HepG2 (cell line): Measurements from ENCODE around the gene EPHA1. TPM values are rescaled to one million over a fixed set of nuclear protein-coding genes. Genes with fewer than 3 reads are reported as not detected.

ENCODE experiments used
- ARNT ChIP-seq: fragments of 450-650 bp; IDR thresholded peaks from 2 replicates; pipeline ENCODE4 v1.6.1; 2017
- CBX2 ChIP-seq, 2 experiments: fragments of 200-600 bp in 1 of 2; sonication (generic); formaldehyde crosslinking in 1 of 2; IDR thresholded peaks; 2 replicates each; pipeline versions ENCODE4 v1.7.0 to v1.8.1; 2018 to 2022; ENCODE audit warnings: low read depth in 2 of 2, low read length in 1 of 2, mild to moderate bottlenecking in 1 of 2, missing genetic modification reagents in 1 of 2
- CHD4 ChIP-seq: fragments of 200-600 bp; sonication (generic); IDR thresholded peaks from 2 replicates; pipeline ENCODE4 v1.7.0; 2017; ENCODE audit warnings: mild to moderate bottlenecking, low read length, borderline replicate concordance
- FOXJ3 ChIP-seq: sonication (generic); formaldehyde crosslinking; IDR thresholded peaks from 2 replicates; pipeline ENCODE4 v1.4.0; 2020; ENCODE audit warnings: missing genetic modification reagents, mild to moderate bottlenecking, borderline replicate concordance
- MAX ChIP-seq: IDR thresholded peaks from 2 replicates; pipeline ENCODE4 v1.6.1; 2012; ENCODE audit warnings: inconsistent platforms
- RXRA ChIP-seq: sonication (generic); formaldehyde crosslinking; IDR thresholded peaks from 2 replicates; pipeline ENCODE4 v1.5.1; 2020; ENCODE audit warnings: missing genetic modification reagents
- SALL2 ChIP-seq: sonication (generic); formaldehyde crosslinking; IDR thresholded peaks from 2 replicates; pipeline ENCODE4 v1.8.1; 2023; ENCODE audit warnings: mild to moderate bottlenecking, missing genetic modification reagents, inconsistent platforms
- SMC3 ChIP-seq: IDR thresholded peaks from 2 replicates; pipeline ENCODE4 v1.6.1; 2011; ENCODE audit warnings: low read length, improper control_type of control experiment
- TAF1 ChIP-seq: sonication (generic); formaldehyde crosslinking; IDR thresholded peaks from 2 replicates; pipeline ENCODE4 v1.4.0; 2020; ENCODE audit warnings: missing genetic modification reagents
- TGIF2 ChIP-seq: IDR thresholded peaks from 2 replicates; pipeline ENCODE4 v1.6.1; 2016; ENCODE audit warnings: control low read depth, missing compliant biosample characterization
- ZBTB25 ChIP-seq: IDR thresholded peaks from 2 replicates; pipeline ENCODE4 v1.6.1; 2018; ENCODE audit warnings: missing genetic modification reagents
- ZFP37 ChIP-seq: sonication (generic); formaldehyde crosslinking; IDR thresholded peaks from 2 replicates; pipeline ENCODE4 v1.4.0; 2020; ENCODE audit warnings: missing genetic modification reagents, borderline replicate concordance
- ZFP91 ChIP-seq: sonication (generic); formaldehyde crosslinking; IDR thresholded peaks from 2 replicates; pipeline ENCODE4 v1.9.0; 2022; ENCODE audit warnings: missing genetic modification reagents, mild to moderate bottlenecking, borderline replicate concordance
- ZFX ChIP-seq: sonication (generic); formaldehyde crosslinking; IDR thresholded peaks from 2 replicates; pipeline ENCODE4 v1.4.0; 2020; ENCODE audit warnings: mild to moderate bottlenecking, low read depth, missing genetic modification reagents, moderate library complexity
- ZNF10 ChIP-seq: sonication (generic); formaldehyde crosslinking; IDR thresholded peaks from 2 replicates; pipeline ENCODE4 v1.4.0; 2020; ENCODE audit warnings: mild to moderate bottlenecking, low read depth, missing genetic modification reagents, borderline replicate concordance
- ZNF264 ChIP-seq: sonication (generic); formaldehyde crosslinking; IDR thresholded peaks from 2 replicates; pipeline ENCODE4 v1.4.0; 2020; ENCODE audit warnings: missing genetic modification reagents
- ZNF275 ChIP-seq: sonication (generic); formaldehyde crosslinking; IDR thresholded peaks from 2 replicates; pipeline ENCODE4 v1.8.0; 2022; ENCODE audit warnings: missing genetic modification reagents, mild to moderate bottlenecking, inconsistent platforms, borderline replicate concordance
- ZNF431 ChIP-seq: sonication (generic); formaldehyde crosslinking; IDR thresholded peaks from 2 replicates; pipeline ENCODE4 v1.9.0; 2022; ENCODE audit warnings: missing genetic modification reagents, low read depth, mild to moderate bottlenecking, borderline replicate concordance
- ZNF549 ChIP-seq: sonication (generic); formaldehyde crosslinking; IDR thresholded peaks from 2 replicates; pipeline ENCODE4 v1.5.0; 2020; ENCODE audit warnings: missing genetic modification reagents
- ZNF574 ChIP-seq: sonication (generic); formaldehyde crosslinking; IDR thresholded peaks from 2 replicates; pipeline ENCODE4 v1.4.0; 2020; ENCODE audit warnings: missing genetic modification reagents
- ZNF709 ChIP-seq: sonication (generic); formaldehyde crosslinking; IDR thresholded peaks from 2 replicates; pipeline ENCODE4 v1.5.0; 2020; ENCODE audit warnings: mild to moderate bottlenecking, missing genetic modification reagents
- ZNF777 ChIP-seq: sonication (generic); formaldehyde crosslinking; IDR thresholded peaks from 2 replicates; pipeline ENCODE4 v1.4.0; 2020; ENCODE audit warnings: missing genetic modification reagents
- ZNF792 ChIP-seq: IDR thresholded peaks from 2 replicates; pipeline ENCODE4 v1.6.1; 2016
- ZNF816 ChIP-seq: sonication (generic); formaldehyde crosslinking; IDR thresholded peaks from 2 replicates; pipeline ENCODE4 v1.8.0; 2022; ENCODE audit warnings: missing genetic modification reagents, mild to moderate bottlenecking, borderline replicate concordance
- ZSCAN25 ChIP-seq: sonication (generic); formaldehyde crosslinking; IDR thresholded peaks from 2 replicates; pipeline ENCODE4 v1.8.0; 2022; ENCODE audit warnings: mild to moderate bottlenecking, missing genetic modification reagents
- polyA plus RNA-seq, 8 experiments: library from polyadenylated mRNA; depleted of rRNA in 3 of 8; stranded (reverse) in 7 of 8; unstranded in 1 of 8; fragments of >200 nt; fragmentation: Illumina TruSeq in 4 of 8; extraction: Trizol in 4 of 8; gene quantifications; 2 replicates each; pipeline versions ENCODE4 v1.2.1 to v1.2.3, GENCODE V29; 2011 to 2016; ENCODE audit warnings: low read depth in 4 of 8, missing spikeins in 1 of 8, mixed read lengths in 1 of 8; ENCODE audit not compliant: insufficient read depth in 1 of 8
- total RNA-seq, 5 experiments: library from RNA; depleted of rRNA; stranded (reverse); fragments of >200 nt; fragmentation: Illumina TruSeq; extraction: Trizol; gene quantifications; 2 replicates each; pipeline ENCODE4 v1.2.3, GENCODE V29; 2016; ENCODE audit warnings: low read depth in 1 of 5

EPHA1 gene
- total and polyA plus RNA-seq, 2 of the 13 experiments (the other 11 are each of a cell fraction or from before 2014, with no cell fraction given): 4.6 to 17.1 TPM

GRCh38 chr7:143380260-143380645 is 28.4 kb downstream of the EPHA1 start (continued):
- TF ChIP-seq ZNF816 (CRISPR knock-in tag) (no peak), ZNF10 (CRISPR knock-in tag) (no peak), RXRA (CRISPR knock-in tag) (0 out of 2 replicates have a peak, but pooled peaks have one; percentile 9), ZNF709 (CRISPR knock-in tag) (no peak), MAX (peak; percentile 34; the same call in 1 of the 2 replicates), SALL2 (CRISPR knock-in tag) (0 out of 2 replicates have a peak, but pooled peaks have one; percentile 6), ZFP91 (CRISPR knock-in tag) (peak; percentile 84; the same call in 1 of the 2 replicates), ZNF777 (CRISPR knock-in tag) (peak; percentile 63), FOXJ3 (CRISPR knock-in tag) (no peak), TAF1 (CRISPR knock-in tag) (peak; percentile 10; the same call in 1 of the 2 replicates), CHD4 (peak; percentile 45; the same call in 1 of the 2 replicates), ZNF264 (CRISPR knock-in tag) (no peak), ZNF431 (no peak), ZNF792 (0 out of 2 replicates have a peak, but pooled peaks have one; percentile 39), SMC3 (peak; percentile 46), ZFP37 (no peak), ZFX (CRISPR knock-in tag) (peak; percentile 41; the same call in 1 of the 2 replicates), ZNF574 (0 out of 2 replicates have a peak, but pooled peaks have one; percentile 20), ARNT (no peak), ZNF275 (no peak), ZNF549 (CRISPR knock-in tag) (no peak), ZBTB25 (CRISPR knock-in tag) (0 out of 2 replicates have a peak, but pooled peaks have one; percentile 4), CBX2 (IDR thresholded peaks at IDR 0.05; ENCODE audit: low read depth, low read length) (no peak), CBX2 (CRISPR knock-in tag; IDR thresholded peaks at IDR 0.05; ENCODE audit: low read depth) (peak; percentile 57; the same call in 1 of the 2 replicates), ZSCAN25 (CRISPR knock-in tag) (0 out of 2 replicates have a peak, but pooled peaks have one; percentile 5), TGIF2 (CRISPR knock-in tag) (no peak)
